Neural cell (in vitro differentiated cells): ENCODE data around the gene MUCL3. TPM values are rescaled to one million over a fixed set of nuclear protein-coding genes. Genes with fewer than 3 reads are reported as not detected.
A peak's percentile ranks its signal among the peaks of the same experiment; 100 is the strongest.

Experiments
- H2AFZ ChIP-seq: fragments of 200-600, 300-800 bp; sonication (generic), shearing (Covaris generic); 2 replicates; pipeline ENCODE4 v1.6.0; 2014; ENCODE audit warnings: low read depth, mild to moderate bottlenecking, antibody characterized with exemption, low read length, moderate library complexity
- H3F3A ChIP-seq: fragments of 200-600 bp; shearing (Covaris generic); 2 replicates; pipeline ENCODE4 v1.6.1; 2016; ENCODE audit warnings: mild to moderate bottlenecking, moderate library complexity, mixed read lengths, antibody characterized with exemption, low read length; ENCODE audit not compliant: insufficient read depth, poor library complexity, severe bottlenecking
- H3K27ac ChIP-seq: fragments of 200-600, 300-800 bp; sonication (generic), shearing (Covaris generic); 2 replicates; pipeline ENCODE4 v1.5.1; 2014; ENCODE audit warnings: mild to moderate bottlenecking, low read length, moderate library complexity
- H3K27me3 ChIP-seq: fragments of 300-800, 200-600 bp; sonication (generic), shearing (Covaris generic); 2 replicates; pipeline ENCODE4 v1.6.0; 2014; ENCODE audit warnings: mild to moderate bottlenecking, low read depth, low read length, moderate library complexity; ENCODE audit not compliant: insufficient read depth
- H3K36me3 ChIP-seq: fragments of 300-800, 200-600 bp; sonication (generic), shearing (Covaris generic); 2 replicates; pipeline ENCODE4 v1.5.1; 2014; ENCODE audit warnings: mild to moderate bottlenecking, antibody characterized with exemption, low read length, moderate library complexity; ENCODE audit not compliant: insufficient read depth
- H3K4me2 ChIP-seq: fragments of 300-800, 200-600 bp; sonication (generic), shearing (Covaris generic); 2 replicates; pipeline ENCODE4 v1.6.0; 2014; ENCODE audit warnings: mild to moderate bottlenecking, low read length
- H3K4me3 ChIP-seq: fragments of 300-800, 200-600 bp; sonication (generic), shearing (Covaris generic); 2 replicates; pipeline ENCODE4 v1.5.1; 2014; ENCODE audit warnings: mild to moderate bottlenecking, low read length, moderate library complexity
- H3K79me2 ChIP-seq: fragments of 200-600 bp; shearing (Covaris generic); replicated peaks from 2 replicates; pipeline ENCODE4 v1.6.0; 2014; ENCODE audit warnings: mild to moderate bottlenecking, low read length, moderate library complexity; ENCODE audit not compliant: insufficient read depth
- H3K9ac ChIP-seq: fragments of 300-800, 200-600 bp; sonication (generic), shearing (Covaris generic); 2 replicates; pipeline ENCODE4 v1.6.1; 2016; ENCODE audit warnings: mild to moderate bottlenecking, low read length, mixed read lengths
- H3K9me2 ChIP-seq: fragments of 200-600 bp; shearing (Covaris generic); 2 replicates; pipeline ENCODE4 v1.6.1; 2016; ENCODE audit warnings: mild to moderate bottlenecking, low read length, mixed read lengths; ENCODE audit not compliant: insufficient read depth
- H3K9me3 ChIP-seq: fragments of 200-600, 300-800 bp; sonication (generic), shearing (Covaris generic); 2 replicates; pipeline ENCODE4 v1.6.1; 2016; ENCODE audit warnings: mild to moderate bottlenecking, mixed run types, low read length, moderate library complexity, mixed read lengths
- H4K20me1 ChIP-seq: fragments of 200-600 bp; shearing (Covaris generic); 2 replicates; pipeline ENCODE4 v1.6.1; 2016; ENCODE audit warnings: mild to moderate bottlenecking, mixed run types; ENCODE audit not compliant: insufficient read depth
- EP300 ChIP-seq: fragments of 450-650 bp; conservative IDR thresholded peaks from 2 replicates; pipeline ENCODE4 v1.6.1; 2014; ENCODE audit warnings: antibody characterized with exemption, mild to moderate bottlenecking, moderate library complexity; ENCODE audit not compliant: poor library complexity, severe bottlenecking
- EZH2 ChIP-seq: fragments of 200-600, 300-800 bp; shearing (Covaris generic), sonication (generic); IDR thresholded peaks from 2 replicates; pipeline ENCODE4 v1.6.1; 2014; ENCODE audit warnings: antibody characterized with exemption, low read length, borderline replicate concordance, mild to moderate bottlenecking; ENCODE audit not compliant: insufficient read depth, poor library complexity, severe bottlenecking
- MXI1 ChIP-seq: fragments of 450-650 bp; conservative IDR thresholded peaks from 2 replicates; pipeline ENCODE4 v1.6.1; 2014; ENCODE audit warnings: antibody characterized with exemption, mild to moderate bottlenecking; ENCODE audit not compliant: poor library complexity, severe bottlenecking
- POLR2AphosphoS5 ChIP-seq: IDR thresholded peaks from 2 replicates; pipeline ENCODE4 v1.6.1; 2012
- RAD21 ChIP-seq: fragments of 450-650 bp; conservative IDR thresholded peaks from 2 replicates; pipeline ENCODE4 v1.6.1; 2014; ENCODE audit warnings: antibody characterized with exemption, mild to moderate bottlenecking, moderate library complexity
- REST ChIP-seq: IDR thresholded peaks from 2 replicates; pipeline ENCODE4 v1.6.1; 2012; ENCODE audit warnings: borderline replicate concordance
- SMC3 ChIP-seq: fragments of 450-650 bp; conservative IDR thresholded peaks from 2 replicates; pipeline ENCODE4 v1.6.1; 2014; ENCODE audit warnings: antibody characterized with exemption, mild to moderate bottlenecking, moderate library complexity; ENCODE audit not compliant: poor library complexity
- TAF1 ChIP-seq: IDR thresholded peaks from 2 replicates; pipeline ENCODE4 v1.6.1; 2012; ENCODE audit warnings: low read depth
- polyA plus RNA-seq: library from polyadenylated mRNA; depleted of rRNA; stranded (reverse); fragments of >200 nt; gene quantifications from 2 replicates; pipeline ENCODE4 v1.2.3, GENCODE V29; 2014
- TF ChIP-seq, protein P1 (sequence below): fragments of 450-650 bp; IDR thresholded peaks from 2 replicates; pipeline ENCODE4 v1.5.1; 2014; ENCODE audit warnings: antibody characterized with exemption, mild to moderate bottlenecking, moderate library complexity; ENCODE audit not compliant: poor library complexity, severe bottlenecking

MUCL3 gene
- polyA plus RNA-seq, 1 donor from 2014 or later, result not detected

DNA sequence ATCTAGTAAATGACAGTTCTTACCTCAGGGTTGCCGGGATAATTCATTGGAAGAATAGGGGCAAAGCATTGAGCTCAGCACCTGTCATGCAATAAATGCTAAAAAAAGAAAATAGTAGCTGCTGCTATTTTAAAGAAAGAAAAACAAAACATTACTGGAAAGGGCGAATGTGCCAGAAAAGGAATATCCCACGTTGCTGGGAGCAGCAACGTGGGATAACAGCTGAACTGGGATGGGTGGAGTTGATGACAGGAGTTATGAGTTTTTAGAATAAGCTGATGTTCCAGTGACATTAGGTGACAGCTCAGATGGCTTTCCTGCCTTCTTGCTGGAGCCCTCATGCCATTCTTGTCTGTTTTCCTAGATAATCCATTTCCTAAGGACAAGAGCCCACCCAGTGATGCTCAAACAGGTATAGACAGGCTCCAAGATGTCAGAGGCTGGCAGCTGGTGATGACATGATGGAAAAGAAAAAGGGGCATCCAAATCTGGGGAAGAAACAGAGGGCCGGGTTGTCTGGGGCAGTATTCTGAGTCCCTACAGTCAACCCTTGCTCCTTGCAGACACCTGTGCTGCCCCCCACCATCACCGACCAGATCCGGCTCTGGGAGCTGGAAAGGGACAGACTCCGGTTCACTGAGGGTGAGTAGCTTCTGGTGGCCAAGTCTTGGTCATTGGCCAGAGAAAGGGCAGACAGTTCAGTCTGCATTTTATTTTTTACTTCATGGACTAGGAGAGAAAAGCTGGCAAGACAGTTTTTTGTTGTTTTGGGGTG is 27.8 kb upstream of the MUCL3 start:
- Histone ChIP-seq H3F3A (no peaks in the 10 kb centered on the region), H3K9me3 (no peaks in the 10 kb centered on the region), H3K4me2 (no peak overlapping the region), H3K4me3 (no peak overlapping the region), H3K79me2 (peaks cover 10% of the 10 kb centered on the region), H3K27ac (no peak overlapping the region), H3K9ac (no peak overlapping the region), H3K27me3 (no peaks in the 10 kb centered on the region), H3K9me2 (no peaks in the 10 kb centered on the region), H4K20me1 (no peaks in the 10 kb centered on the region), H3K36me3 (peaks cover 7% of the 10 kb centered on the region), H2AFZ (no peak overlapping the region)
- TF ChIP-seq EP300 (no peak), SMC3 (no peak), REST (no peak), POLR2AphosphoS5 (no peak), RAD21 (no peak), MXI1 (no peak), TAF1 (no peak), EZH2 (no peak)
- TF ChIP-seq, protein P1, sequence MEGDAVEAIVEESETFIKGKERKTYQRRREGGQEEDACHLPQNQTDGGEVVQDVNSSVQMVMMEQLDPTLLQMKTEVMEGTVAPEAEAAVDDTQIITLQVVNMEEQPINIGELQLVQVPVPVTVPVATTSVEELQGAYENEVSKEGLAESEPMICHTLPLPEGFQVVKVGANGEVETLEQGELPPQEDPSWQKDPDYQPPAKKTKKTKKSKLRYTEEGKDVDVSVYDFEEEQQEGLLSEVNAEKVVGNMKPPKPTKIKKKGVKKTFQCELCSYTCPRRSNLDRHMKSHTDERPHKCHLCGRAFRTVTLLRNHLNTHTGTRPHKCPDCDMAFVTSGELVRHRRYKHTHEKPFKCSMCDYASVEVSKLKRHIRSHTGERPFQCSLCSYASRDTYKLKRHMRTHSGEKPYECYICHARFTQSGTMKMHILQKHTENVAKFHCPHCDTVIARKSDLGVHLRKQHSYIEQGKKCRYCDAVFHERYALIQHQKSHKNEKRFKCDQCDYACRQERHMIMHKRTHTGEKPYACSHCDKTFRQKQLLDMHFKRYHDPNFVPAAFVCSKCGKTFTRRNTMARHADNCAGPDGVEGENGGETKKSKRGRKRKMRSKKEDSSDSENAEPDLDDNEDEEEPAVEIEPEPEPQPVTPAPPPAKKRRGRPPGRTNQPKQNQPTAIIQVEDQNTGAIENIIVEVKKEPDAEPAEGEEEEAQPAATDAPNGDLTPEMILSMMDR, result no peak

- H3K27me3 ChIP-seq, result no peaks in the 10 kb centered on the region
- no peaks in the 10 kb centered on the region for H4K20me1 ChIP-seq
- no peaks in the 10 kb centered on the region for H3F3A ChIP-seq
- H3K36me3 ChIP-seq, result peaks cover 7% of the 10 kb centered on the region
- no peak overlapping the region for H3K9ac ChIP-seq
- no peak overlapping the region for H2AFZ ChIP-seq
- TF ChIP-seq RAD21 (no peak), MXI1 (no peak), TAF1 (no peak)
- H3K27ac ChIP-seq, result no peak overlapping the region
- H3K9me2 ChIP-seq, result no peaks in the 10 kb centered on the region
- no peaks in the 10 kb centered on the region for H3K9me3 ChIP-seq
- H3K4me2 ChIP-seq, result no peak overlapping the region
- H3K79me2 ChIP-seq, result peaks cover 4% of the 10 kb centered on the region
- H3K4me3 ChIP-seq, result peak overlapping the region; percentile 70
These were observed 27.1 kb upstream of the MUCL3 start for GRCh38 chr6:30913721-30914075.
